Panc1 (cell line): ENCODE measurements around the gene CADPS2.

Experiments used
- CTCF ChIP-seq: fragments of 450-650 bp; IDR thresholded peaks from 2 replicates; pipeline ENCODE4 v1.5.1; 2017; ENCODE audit warnings: mild to moderate bottlenecking
- POLR2AphosphoS5 ChIP-seq: IDR thresholded peaks from 2 replicates; pipeline ENCODE4 v1.6.1; 2012; ENCODE audit warnings: mild to moderate bottlenecking, low read depth, low read length, moderate library complexity
- TCF7L2 ChIP-seq: IDR thresholded peaks from 2 replicates; pipeline ENCODE4 v1.6.1; 2011; ENCODE audit warnings: mild to moderate bottlenecking, low read depth, low read length, inconsistent platforms

- TF ChIP-seq CTCF (no peak), TCF7L2 (no peak), POLR2AphosphoS5 (no peak)
Measured at GRCh38 chr7:122487131-122487530, 399.1 kb downstream of the CADPS2 start.
